Vagina (tissue), 2 donors: Measurements from ENCODE around the gene WDR91.

Experiments
- POLR2A ChIP-seq, 2 donors: fragments of 450-650 bp; IDR thresholded peaks; one replicate each; pipeline ENCODE4 v1.6.1; 2017; ENCODE audit warnings: antibody characterized with exemption in 2 of 2, mild to moderate bottlenecking in 2 of 2, moderate library complexity in 2 of 2
- TF ChIP-seq, protein P1 (sequence below), 3 experiments: fragments of 450-650 bp in 2 of 3; fragments of 200-600 bp in 1 of 3; sonication (generic) in 1 of 3; IDR thresholded peaks; one replicate each; pipeline ENCODE4 v1.5.1; 2017 to 2019; ENCODE audit warnings: antibody characterized with exemption in 3 of 3, mild to moderate bottlenecking in 2 of 3, moderate library complexity in 2 of 3

DNA sequence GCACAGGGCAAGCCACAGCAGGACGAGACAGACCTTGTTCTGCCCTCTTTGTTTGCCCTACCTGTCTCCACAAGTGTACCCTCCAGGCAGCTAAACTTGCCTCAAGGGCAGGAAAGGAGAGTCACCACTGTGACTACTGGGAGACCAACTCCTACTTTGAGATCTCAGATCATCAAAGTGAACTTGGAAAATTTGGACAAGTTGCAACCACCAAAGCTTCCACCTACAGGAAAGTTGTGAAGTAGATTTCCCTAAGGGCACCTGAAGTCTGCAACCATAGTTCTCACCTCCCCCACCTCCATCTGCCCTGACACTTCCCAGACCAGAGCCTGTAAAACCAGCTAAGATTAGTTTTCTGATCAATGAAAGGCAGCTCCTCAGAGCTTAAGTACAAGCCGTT lies 2.5 kb upstream of the WDR91 start:
- TF ChIP-seq, protein P1, sequence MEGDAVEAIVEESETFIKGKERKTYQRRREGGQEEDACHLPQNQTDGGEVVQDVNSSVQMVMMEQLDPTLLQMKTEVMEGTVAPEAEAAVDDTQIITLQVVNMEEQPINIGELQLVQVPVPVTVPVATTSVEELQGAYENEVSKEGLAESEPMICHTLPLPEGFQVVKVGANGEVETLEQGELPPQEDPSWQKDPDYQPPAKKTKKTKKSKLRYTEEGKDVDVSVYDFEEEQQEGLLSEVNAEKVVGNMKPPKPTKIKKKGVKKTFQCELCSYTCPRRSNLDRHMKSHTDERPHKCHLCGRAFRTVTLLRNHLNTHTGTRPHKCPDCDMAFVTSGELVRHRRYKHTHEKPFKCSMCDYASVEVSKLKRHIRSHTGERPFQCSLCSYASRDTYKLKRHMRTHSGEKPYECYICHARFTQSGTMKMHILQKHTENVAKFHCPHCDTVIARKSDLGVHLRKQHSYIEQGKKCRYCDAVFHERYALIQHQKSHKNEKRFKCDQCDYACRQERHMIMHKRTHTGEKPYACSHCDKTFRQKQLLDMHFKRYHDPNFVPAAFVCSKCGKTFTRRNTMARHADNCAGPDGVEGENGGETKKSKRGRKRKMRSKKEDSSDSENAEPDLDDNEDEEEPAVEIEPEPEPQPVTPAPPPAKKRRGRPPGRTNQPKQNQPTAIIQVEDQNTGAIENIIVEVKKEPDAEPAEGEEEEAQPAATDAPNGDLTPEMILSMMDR (IDR thresholded peaks at IDR 0.05), result no peak
- no peak for TF ChIP-seq POLR2A (IDR thresholded peaks at IDR 0.05)
